ENCODE data around the gene FHL2. TPM values are rescaled to one million over a fixed set of nuclear protein-coding genes. Genes with fewer than 3 reads are reported as not detected.

Gene FHL2
- total RNA-seq, 1 donor from 2014 or later: 1,619 TPM

DNA sequence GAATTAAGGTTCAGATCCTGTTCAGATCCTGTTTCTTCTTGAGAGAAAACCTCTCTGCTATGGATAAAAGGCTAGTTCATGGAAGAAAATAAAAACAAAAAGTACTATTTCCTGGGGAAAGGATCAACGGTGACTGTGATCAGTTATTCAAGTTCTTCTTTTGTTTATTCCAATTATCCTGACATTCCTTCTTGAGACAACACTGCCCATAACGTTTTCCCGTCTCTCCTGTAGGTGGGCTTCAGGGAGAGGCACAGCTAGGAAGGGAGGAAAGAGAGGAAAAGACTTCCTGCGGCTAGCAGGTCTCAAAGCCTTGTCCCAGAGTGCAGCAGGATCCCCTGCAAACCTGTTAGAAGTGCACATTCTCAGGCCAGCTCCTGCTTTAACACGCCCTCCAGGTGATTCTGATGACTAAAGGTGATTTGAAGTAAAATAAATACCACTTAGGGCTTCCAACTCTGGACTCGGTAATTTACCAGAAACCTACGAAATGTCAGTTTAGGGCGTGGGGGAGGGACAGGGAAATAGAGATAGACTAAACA, 4.5 kb upstream of the FHL2 start:
- intact Hi-C loops (cut with DNase I): no loop called here
- DNase-seq (ENCODE audit: missing footprints) (no peak), ATAC-seq (no peak)

DNA sequence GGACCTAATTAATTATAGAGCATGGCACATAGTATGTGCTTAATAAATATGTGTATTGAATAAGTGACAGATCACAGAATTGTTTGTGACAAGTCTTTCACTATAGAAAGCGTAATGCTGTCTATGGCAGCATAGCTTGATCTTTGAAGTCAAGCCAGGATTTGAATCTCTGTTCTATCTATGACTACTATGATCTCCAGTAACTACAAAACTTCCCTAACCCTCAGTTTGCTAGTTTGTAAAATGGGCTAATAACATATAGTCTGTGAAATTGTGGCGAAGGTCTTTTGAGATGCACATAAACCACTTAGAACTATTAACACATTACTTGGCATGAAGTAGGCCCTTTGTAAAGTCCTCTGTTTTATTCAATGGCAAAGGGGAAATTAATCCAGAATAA, 4.0 kb upstream of the FHL2 start:
- intact Hi-C loops (cut with DNase I): no loop called here
- ATAC-seq: no peak
- no peak for DNase-seq (ENCODE audit: missing footprints)

GRCh38 chr2:105401867-105402266, 3.0 kb upstream of the FHL2 start:
- intact Hi-C loops (cut with DNase I): no loop called here
- DNase-seq (ENCODE audit: missing footprints) (no peak), ATAC-seq (no peak)

DNA sequence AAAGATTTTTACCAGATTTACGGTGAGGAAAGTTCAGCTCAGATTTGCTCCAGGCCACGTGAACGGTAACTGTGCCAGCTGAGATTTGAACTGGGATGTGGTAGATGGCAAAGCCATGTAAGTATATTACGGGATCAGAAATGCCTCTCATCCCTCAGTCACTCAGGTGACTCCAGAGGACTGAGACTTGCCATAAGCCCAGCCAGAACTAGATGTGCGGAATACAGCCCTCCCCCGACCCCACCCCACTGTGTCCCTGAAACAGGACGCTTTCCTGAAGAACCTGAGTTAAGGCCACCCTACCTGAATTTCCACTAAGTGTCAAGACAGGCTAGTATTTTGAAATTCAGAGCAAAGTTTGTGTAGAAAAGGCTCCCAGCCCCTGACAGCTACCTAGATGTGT, 1.3 kb upstream of the FHL2 start:
- intact Hi-C loops (cut with DNase I): no loop called here
- DNase-seq (ENCODE audit: missing footprints) (no peak), ATAC-seq (peak; percentile 1)

- intact Hi-C loops (cut with DNase I): no loop called here
- ATAC-seq (peak; percentile 6), DNase-seq (ENCODE audit: missing footprints) (no peak)
These were observed 483 bp upstream of the FHL2 start for GRCh38 chr2:105399207-105399861.

DNA sequence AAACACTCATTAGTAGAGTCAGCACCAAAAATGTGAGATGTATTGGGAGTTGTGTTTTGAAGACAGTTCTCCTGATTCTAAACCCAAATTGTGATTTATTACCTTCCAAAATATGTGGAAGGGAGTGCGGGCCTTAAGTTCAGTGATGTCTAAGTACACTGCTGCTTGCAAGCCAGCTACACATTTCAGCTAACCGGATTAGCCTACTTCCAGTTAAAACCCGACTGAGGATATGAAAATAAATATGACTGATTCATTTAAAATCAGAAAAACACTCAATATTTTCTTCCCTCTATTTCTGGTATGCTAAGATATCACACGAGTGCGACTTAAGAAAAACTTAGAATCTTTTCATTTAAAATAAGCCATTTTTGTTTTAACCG, 907 bp downstream of the FHL2 start:
- DNase-seq (ENCODE audit: missing footprints): no peak
- no peak for ATAC-seq
- intact Hi-C loops (cut with DNase I): no loop called here

GRCh38 chr2:105397025-105397722, 1.7 kb downstream of the FHL2 start:
- intact Hi-C loops (cut with DNase I): no loop called here
- ATAC-seq (no peak), DNase-seq (ENCODE audit: missing footprints) (no peak)

DNA sequence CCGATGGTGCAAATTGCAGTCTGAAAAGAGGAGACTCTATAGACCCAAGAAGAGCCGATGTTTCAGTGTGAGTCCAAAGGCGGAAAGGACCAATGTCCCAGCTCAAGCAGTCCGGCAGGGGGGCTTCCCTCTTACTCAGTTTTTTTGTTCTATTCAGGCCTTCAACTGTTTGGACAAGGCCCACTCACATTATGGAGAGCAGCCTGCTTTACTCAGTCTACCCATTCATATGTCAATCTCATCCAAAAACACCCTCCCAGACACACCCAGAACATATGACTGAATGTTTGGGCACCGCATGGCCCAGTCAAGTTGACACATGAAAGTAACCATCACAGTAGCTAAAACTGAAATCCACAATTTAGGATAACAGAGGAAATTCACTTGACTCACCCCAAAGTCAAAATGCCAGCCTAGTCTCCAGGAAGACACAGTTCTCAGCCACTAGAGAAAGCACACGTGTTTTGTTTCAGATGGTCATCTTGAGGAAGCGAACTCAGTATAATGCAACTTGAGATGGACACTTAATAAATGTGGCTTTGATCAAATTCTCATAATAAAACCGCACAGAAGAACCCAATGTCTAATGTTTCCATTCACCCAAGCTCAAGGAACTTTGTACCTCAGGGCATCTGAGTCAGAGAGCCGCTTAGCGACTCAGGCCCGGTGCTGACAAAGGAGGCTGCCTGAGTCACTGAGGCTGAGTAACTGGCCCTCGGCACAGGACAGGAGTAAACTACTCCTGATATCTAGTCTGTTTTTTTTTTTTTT, 2.4 kb downstream of the FHL2 start:
- ATAC-seq (no peak), DNase-seq (ENCODE audit: missing footprints) (no peak)
- intact Hi-C loops (cut with DNase I): no loop called here

DNA sequence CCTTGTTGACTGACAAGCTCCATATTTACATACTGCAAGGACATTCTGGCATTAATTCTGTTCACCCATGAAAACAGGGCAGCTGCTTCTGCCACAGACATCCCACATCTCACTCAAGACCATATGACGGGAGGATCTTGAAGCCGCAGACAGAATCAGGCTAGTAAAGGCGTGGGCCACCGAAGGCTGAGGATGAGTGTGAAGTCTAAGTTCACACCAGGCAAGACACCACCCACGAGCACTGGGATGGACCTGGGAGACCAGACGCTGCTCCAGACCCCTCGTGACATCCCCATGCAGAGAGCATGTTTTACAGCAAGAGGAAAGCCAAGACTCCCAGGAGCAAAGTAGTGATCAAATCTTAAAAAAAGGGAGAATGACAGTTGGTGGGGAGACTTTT, 3.2 kb downstream of the FHL2 start:
- intact Hi-C loops (cut with DNase I): no loop called here
- ATAC-seq: no peak
- no peak for DNase-seq (ENCODE audit: missing footprints)

GRCh38 chr2:105394951-105395611, 3.8 kb downstream of the FHL2 start:
- DNase-seq (ENCODE audit: missing footprints) (no peak), ATAC-seq (no peak)
- intact Hi-C loops (cut with DNase I): no loop called here

DNA sequence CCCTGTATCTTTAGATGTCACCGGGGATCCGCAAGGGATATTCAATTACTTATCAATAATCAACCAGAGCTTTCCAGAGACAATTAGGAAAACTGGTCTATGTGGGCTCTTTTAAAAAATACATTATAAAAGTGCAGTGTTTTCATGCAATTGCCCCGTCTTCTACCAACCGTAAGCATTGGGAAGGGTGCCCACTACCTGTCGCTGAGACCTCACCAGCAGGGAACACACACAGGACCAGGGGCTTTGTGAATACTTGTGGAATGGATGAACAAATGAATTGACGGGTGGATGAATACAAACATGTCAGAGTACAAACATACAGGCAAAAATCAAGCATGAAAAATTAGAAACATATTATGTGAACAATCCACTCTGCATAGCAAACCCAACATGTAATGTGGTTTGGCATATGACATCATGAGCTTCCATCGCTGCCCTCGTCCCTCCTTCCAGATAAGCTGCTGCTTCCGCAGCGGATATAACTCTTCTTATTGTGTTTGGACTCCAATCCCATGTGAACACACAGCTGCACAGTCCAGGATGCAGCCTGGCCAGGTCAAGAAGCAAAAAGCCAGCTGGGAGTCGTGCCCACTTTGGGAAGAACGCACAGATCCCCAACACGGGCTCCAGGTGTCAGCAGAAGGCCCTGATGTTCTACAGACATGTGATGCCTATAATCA, 5.3 kb downstream of the FHL2 start:
- intact Hi-C loops (cut with DNase I): no loop called here
- DNase-seq (ENCODE audit: missing footprints) (no peak), ATAC-seq (no peak)

- intact Hi-C loops (cut with DNase I): no loop called here
- DNase-seq (ENCODE audit: missing footprints): no peak
- ATAC-seq: no peak
These were observed 6.8 kb downstream of the FHL2 start for GRCh38 chr2:105391763-105392662.

DNA sequence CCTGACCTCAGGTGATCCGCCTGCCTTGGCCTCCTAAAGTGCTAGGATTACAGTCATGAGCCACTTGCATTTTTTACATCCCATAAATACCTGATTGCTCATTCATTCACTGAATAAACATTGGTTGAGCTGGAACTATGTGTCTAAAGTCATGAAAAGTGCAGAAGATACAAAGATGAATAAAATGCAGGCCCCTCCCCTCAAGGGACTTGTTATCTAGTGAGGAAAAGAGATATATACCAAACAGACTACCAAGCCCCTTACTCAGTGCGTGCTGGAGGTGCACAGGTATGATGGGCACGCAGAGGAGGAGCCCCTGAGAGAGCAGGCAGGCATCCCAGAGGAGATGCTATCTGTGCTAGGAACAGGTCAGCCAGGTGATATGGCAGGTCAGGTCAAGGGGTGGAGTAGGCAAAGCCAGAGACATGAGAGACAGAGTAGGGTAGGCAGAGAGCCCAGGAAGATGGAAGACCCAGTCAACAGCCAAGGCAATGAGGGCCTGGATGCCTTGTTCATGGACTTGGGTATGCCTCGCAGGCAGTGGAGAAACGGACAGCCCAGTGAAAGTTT, 7.7 kb downstream of the FHL2 start:
- ATAC-seq (peak; percentile 6), DNase-seq (ENCODE audit: missing footprints) (no peak)
- intact Hi-C loops (cut with DNase I): no loop called here

GRCh38 chr2:105390454-105390853, 8.4 kb downstream of the FHL2 start:
- no peak for DNase-seq (ENCODE audit: missing footprints)
- intact Hi-C loops (cut with DNase I): no loop called here
- ATAC-seq: no peak

GRCh38 chr2:105388971-105389381, 9.9 kb downstream of the FHL2 start:
- ATAC-seq (no peak), DNase-seq (ENCODE audit: missing footprints) (no peak)
- intact Hi-C loops (cut with DNase I): no loop called here

DNA sequence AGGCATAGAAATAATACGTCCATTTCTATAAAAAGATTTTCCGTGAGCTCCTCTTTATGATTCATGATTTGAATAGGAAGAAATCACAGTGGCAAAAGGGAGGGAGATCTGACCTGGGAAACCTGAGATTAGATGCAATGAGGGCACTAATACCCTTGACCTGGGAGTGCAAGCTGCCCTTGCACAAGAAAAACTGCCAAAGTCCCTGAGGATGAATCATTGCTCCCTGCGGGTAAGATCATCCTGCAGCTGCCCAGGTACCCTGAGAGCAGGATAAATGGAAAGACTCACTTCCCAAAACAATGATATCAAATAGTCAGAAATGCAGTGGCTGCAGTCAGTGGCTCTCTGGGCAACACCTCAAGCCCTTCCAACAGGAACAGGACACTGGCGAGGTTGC, 11.6 kb downstream of the FHL2 start:
- ATAC-seq: no peak
- intact Hi-C loops (cut with DNase I): no loop called here
- DNase-seq (ENCODE audit: missing footprints): no peak

GRCh38 chr2:105385731-105386540, 12.9 kb downstream of the FHL2 start:
- ATAC-seq: no peak
- no peak for DNase-seq (ENCODE audit: missing footprints)
- intact Hi-C loops (cut with DNase I): no loop called here

Data from Right ventricle myocardium inferior (tissue), 1 donor.